ENCODE measurements around the gene MAML2. TPM values are rescaled to one million over a fixed set of nuclear protein-coding genes. Genes with fewer than 3 reads are reported as not detected.

The MAML2 gene
- total RNA-seq, 4 donors from 2014 or later = 20.0 to 33.7 (median 23.2) TPM

DNA sequence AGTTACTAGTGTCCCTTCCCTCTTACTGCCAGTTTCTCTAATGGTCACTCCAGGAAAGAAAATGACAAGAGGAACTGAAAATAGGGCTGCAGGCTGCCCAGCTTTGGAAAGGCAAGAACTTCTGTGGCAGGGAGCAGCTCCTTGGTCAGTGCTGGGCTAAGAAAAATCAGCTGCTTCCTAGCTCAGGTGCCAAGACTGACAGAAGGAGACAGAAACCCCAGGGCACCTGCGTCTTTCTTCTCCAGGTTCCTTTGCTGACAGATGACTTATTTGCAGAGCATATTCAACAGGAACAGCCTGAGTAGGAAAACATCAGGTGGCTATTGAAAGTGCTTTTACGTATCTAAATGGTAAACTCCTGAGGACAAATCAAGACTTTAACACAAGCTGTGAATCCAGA is 25.4 kb downstream of the MAML2 start:
- no peak for DNase-seq (ENCODE audit: extremely low spot score)
- H3K36me3 ChIP-seq = peaks cover 0 to 6% (median 0%) of the 10 kb centered on the region in 4 donors
- H3K27me3 ChIP-seq = no peaks in the 10 kb centered on the region
- H3K27ac ChIP-seq (replicated peaks in 1 of 4) = no peak overlapping the region
- no peak for TF ChIP-seq POLR2AphosphoS5 (IDR thresholded peaks at IDR 0.05)
- no peak for TF ChIP-seq CTCF (IDR thresholded peaks at IDR 0.05)
- no peak for TF ChIP-seq POLR2A (IDR thresholded peaks at IDR 0.05; ENCODE audit: low read depth)
- TF ChIP-seq EP300 (IDR thresholded peaks at IDR 0.05) = no peak
- no peaks in the 10 kb centered on the region for H3K9me3 ChIP-seq
- 61% methylated on average over 2 of the region's 2 CpGs for WGBS
- intact Hi-C loops (cut with DNase I) = no loop called here
- H3K4me3 ChIP-seq = no peak overlapping the region
- H3K4me1 ChIP-seq = peaks cover 55 to 73% (median 63%) of the 10 kb centered on the region in 4 donors

- Histone ChIP-seq H3K4me3 (no peak overlapping the region), H3K9me3 (no peaks in the 10 kb centered on the region), H3K36me3 (peaks cover 0 to 6% (median 0%) of the 10 kb centered on the region in 4 donors), H3K4me1 (peaks cover 53 to 78% (median 68%) of the 10 kb centered on the region in 4 donors), H3K27ac (replicated peaks in 1 of 4) (no peak overlapping the region), H3K27me3 (no peaks in the 10 kb centered on the region)
- TF ChIP-seq CTCF (IDR thresholded peaks at IDR 0.05) = no peak
- no peak for TF ChIP-seq POLR2AphosphoS5 (IDR thresholded peaks at IDR 0.05)
- 75% methylated on average over 3 of the region's 3 CpGs for WGBS
- intact Hi-C loops (cut with DNase I) = no loop called here
- DNase-seq (ENCODE audit: extremely low spot score) = no peak
These were observed 26.1 kb downstream of the MAML2 start for GRCh38 chr11:96316869-96317268.

- Histone ChIP-seq H3K36me3 (peaks cover 0 to 6% (median 0%) of the 10 kb centered on the region in 4 donors), H3K4me1 (peaks cover 60 to 92% (median 81%) of the 10 kb centered on the region in 4 donors), H3K27ac (replicated peaks in 1 of 4) (peak overlapping the region in 1 of 4 donors; percentile 4), H3K9me3 (no peaks in the 10 kb centered on the region), H3K4me3 (no peak overlapping the region), H3K27me3 (no peaks in the 10 kb centered on the region)
- 84% methylated on average over 1 of the region's 1 CpG for WGBS
- no peak for DNase-seq (ENCODE audit: extremely low spot score)
- intact Hi-C loops (cut with DNase I) = no loop called here
- TF ChIP-seq CTCF (IDR thresholded peaks at IDR 0.05) (no peak), EP300 (IDR thresholded peaks at IDR 0.05) (no peak), POLR2AphosphoS5 (IDR thresholded peaks at IDR 0.05) (no peak), POLR2A (IDR thresholded peaks at IDR 0.05; ENCODE audit: low read depth) (no peak)
These were observed 27.5 kb downstream of the MAML2 start for GRCh38 chr11:96315476-96315875.

DNA sequence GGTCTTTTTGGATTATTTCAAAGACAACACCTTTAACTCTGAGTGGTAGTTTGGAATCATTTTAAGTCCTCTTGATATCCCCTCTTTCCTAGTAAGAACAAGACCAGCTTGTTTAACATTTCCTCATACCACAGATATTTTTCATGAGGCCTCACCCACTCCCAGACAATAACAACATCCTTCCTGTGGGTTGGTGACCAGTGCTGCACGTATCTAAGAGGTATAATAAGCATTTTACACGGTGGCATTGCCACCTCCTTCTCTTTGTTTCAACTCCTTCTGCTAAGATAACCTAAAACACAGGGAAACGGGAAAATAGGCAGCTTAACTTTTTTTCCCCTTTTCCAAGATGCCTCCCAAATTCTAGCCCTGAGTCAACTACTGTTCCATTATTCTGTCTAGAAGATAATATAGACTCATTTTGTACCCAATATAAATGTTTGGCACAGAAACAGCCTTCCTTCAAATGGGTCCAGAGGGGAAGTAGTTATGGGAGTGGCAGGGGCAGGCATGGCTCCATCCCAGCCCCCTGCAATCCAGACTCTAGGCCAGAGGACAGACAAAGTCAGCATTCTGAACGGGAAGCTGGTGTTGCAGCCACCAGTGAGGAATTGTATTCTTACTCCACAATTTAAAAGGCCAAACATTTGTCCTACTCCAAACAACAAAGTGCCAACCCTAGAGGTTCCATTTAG is 28.5 kb downstream of the MAML2 start:
- WGBS = 55% methylated on average over 4 of the region's 4 CpGs
- Histone ChIP-seq H3K4me3 (no peak overlapping the region), H3K27me3 (no peaks in the 10 kb centered on the region), H3K4me1 (peaks cover 60 to 95% (median 87%) of the 10 kb centered on the region in 4 donors), H3K9me3 (no peaks in the 10 kb centered on the region), H3K27ac (replicated peaks in 1 of 4) (peak overlapping the region; percentile 35 to 49 (median 40)), H3K36me3 (peaks cover 0 to 6% (median 0%) of the 10 kb centered on the region in 4 donors)
- TF ChIP-seq POLR2A (IDR thresholded peaks at IDR 0.05; ENCODE audit: low read depth) = no peak
- TF ChIP-seq CTCF (IDR thresholded peaks at IDR 0.05) = no peak
- no peak for TF ChIP-seq EP300 (IDR thresholded peaks at IDR 0.05)
- TF ChIP-seq POLR2AphosphoS5 (IDR thresholded peaks at IDR 0.05) = no peak
- DNase-seq (ENCODE audit: extremely low spot score) = no peak
- intact Hi-C loops (cut with DNase I) = no loop called here

All from esophagus muscularis mucosa (tissue), 4 donors.